Stimulated activated naive CD8-positive, alpha-beta T cell treated with anti-CD3 and anti-CD28 coated beads, Interleukin-15, Interleukin-2, amounts not matched to agents 100 ng/mL and 50 ng/mL, for 24 hours (primary cell): ENCODE results near the gene CLEC4C.

Experiments used
- H3K27ac Mint-ChIP-seq: one replicate; pipeline ENCODE4 v1.8.0; 2021; ENCODE audit warnings: mild to moderate bottlenecking, mixed read lengths
- H3K27me3 Mint-ChIP-seq: one replicate; pipeline ENCODE4 v1.8.0; 2021; ENCODE audit warnings: mixed read lengths
- H3K36me3 Mint-ChIP-seq: one replicate; pipeline ENCODE4 v1.8.0; 2021; ENCODE audit warnings: low read depth, mixed read lengths
- H3K4me1 Mint-ChIP-seq: one replicate; pipeline ENCODE4 v1.8.0; 2021; ENCODE audit warnings: low read depth, mixed read lengths
- H3K4me3 Mint-ChIP-seq: one replicate; pipeline ENCODE4 v1.8.0; 2021; ENCODE audit warnings: mild to moderate bottlenecking, mixed read lengths
- H3K9me3 Mint-ChIP-seq: one replicate; pipeline ENCODE4 v1.8.0; 2021; ENCODE audit warnings: mixed read lengths

CLEC4C gene

GRCh38 chr12:7695237-7695560 lies 52.0 kb downstream of the CLEC4C start:
- peaks cover 21% of the 10 kb centered on the region for H3K27me3 Mint-ChIP-seq
- H3K9me3 Mint-ChIP-seq, result no peaks in the 10 kb centered on the region
- H3K36me3 Mint-ChIP-seq, result no peaks in the 10 kb centered on the region
- H3K4me3 Mint-ChIP-seq, result no peak overlapping the region
- no peak overlapping the region for H3K27ac Mint-ChIP-seq
- peaks cover 13% of the 10 kb centered on the region for H3K4me1 Mint-ChIP-seq

GRCh38 chr12:7694556-7695236 lies 52.5 kb downstream of the CLEC4C start:
- Mint-ChIP-seq H3K4me1 (peaks cover 13% of the 10 kb centered on the region), H3K36me3 (no peaks in the 10 kb centered on the region), H3K27ac (no peak overlapping the region), H3K9me3 (no peaks in the 10 kb centered on the region), H3K4me3 (no peak overlapping the region), H3K27me3 (peaks cover 21% of the 10 kb centered on the region)

DNA sequence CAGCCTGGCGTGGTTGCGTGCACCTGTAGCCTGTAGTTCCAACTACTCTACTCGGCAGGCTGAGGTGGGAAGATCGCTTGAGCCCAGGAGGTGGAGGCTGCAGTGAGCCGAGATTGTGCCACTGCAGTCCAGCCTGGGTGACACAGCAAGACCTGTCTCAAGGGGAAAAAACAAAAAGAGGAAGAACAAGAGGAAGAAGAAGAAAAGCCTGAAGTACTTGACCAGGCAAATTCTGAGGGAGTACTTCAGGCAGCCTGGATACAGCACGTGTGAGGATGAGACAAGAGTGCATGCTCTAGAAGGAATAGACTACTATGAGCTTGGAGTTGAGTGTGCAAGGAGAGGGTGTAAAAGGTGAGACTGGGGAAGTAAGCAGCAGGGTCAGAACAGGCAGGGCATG lies 53.4 kb downstream of the CLEC4C start:
- peaks cover 21% of the 10 kb centered on the region for H3K27me3 Mint-ChIP-seq
- H3K27ac Mint-ChIP-seq, result no peak overlapping the region
- peaks cover 13% of the 10 kb centered on the region for H3K4me1 Mint-ChIP-seq
- H3K9me3 Mint-ChIP-seq, result no peaks in the 10 kb centered on the region
- H3K4me3 Mint-ChIP-seq, result no peak overlapping the region
- no peaks in the 10 kb centered on the region for H3K36me3 Mint-ChIP-seq

- H3K4me1 Mint-ChIP-seq, result peaks cover 8% of the 10 kb centered on the region
- no peaks in the 10 kb centered on the region for H3K27me3 Mint-ChIP-seq
- no peak overlapping the region for H3K27ac Mint-ChIP-seq
- H3K36me3 Mint-ChIP-seq, result no peaks in the 10 kb centered on the region
- no peaks in the 10 kb centered on the region for H3K9me3 Mint-ChIP-seq
- H3K4me3 Mint-ChIP-seq, result no peak overlapping the region
Measured at GRCh38 chr12:7681535-7681934, 65.6 kb downstream of the CLEC4C start.
